ENCODE measurements around the gene PDLIM3.

DNA sequence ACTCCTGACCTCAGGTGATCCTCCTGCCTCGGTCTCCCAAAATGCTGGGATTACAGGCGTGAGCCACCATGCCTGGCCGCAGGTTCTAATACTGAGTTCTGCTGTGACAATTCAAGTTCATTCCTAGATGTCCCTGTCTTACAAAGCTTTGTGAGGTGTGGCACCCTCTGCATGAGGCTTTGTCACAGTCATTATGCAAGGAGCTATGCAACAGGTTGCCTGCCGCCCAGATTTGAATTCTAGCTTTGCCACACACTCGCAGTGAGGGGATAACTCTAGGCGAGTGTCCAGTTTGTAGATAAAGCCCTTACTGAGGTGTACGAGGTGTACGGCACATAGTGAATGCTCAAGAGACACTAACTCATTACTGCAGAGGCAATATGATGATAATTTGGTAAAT lies 67.3 kb downstream of the PDLIM3 start:
- TF ChIP-seq, protein P1, sequence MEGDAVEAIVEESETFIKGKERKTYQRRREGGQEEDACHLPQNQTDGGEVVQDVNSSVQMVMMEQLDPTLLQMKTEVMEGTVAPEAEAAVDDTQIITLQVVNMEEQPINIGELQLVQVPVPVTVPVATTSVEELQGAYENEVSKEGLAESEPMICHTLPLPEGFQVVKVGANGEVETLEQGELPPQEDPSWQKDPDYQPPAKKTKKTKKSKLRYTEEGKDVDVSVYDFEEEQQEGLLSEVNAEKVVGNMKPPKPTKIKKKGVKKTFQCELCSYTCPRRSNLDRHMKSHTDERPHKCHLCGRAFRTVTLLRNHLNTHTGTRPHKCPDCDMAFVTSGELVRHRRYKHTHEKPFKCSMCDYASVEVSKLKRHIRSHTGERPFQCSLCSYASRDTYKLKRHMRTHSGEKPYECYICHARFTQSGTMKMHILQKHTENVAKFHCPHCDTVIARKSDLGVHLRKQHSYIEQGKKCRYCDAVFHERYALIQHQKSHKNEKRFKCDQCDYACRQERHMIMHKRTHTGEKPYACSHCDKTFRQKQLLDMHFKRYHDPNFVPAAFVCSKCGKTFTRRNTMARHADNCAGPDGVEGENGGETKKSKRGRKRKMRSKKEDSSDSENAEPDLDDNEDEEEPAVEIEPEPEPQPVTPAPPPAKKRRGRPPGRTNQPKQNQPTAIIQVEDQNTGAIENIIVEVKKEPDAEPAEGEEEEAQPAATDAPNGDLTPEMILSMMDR (conservative IDR thresholded peaks at IDR 0.05 in 1 of 2, IDR thresholded peaks at IDR 0.05 in 1 of 2; ENCODE audit: extremely low read depth in 1 of 2, insufficient read depth in 1 of 2, low read depth in 1 of 2, low read length in 2 of 2): no peak
- TF ChIP-seq EZH2 (IDR thresholded peaks at IDR 0.05; ENCODE audit: borderline replicate concordance, low read length): no peak

Data from mammary epithelial cell (primary cell).